Fibroblast of lung (primary cell): Measurements from ENCODE around the gene NCKAP5.

Experiments used
- EZH2 ChIP-seq: IDR thresholded peaks from 2 replicates; pipeline ENCODE4 v1.5.1; 2012; ENCODE audit warnings: low read length, control low read depth, mild to moderate bottlenecking; ENCODE audit errors: missing control alignments
- TF ChIP-seq, protein P1 (sequence below), 2 donors: IDR thresholded peaks in 1 of 2; conservative IDR thresholded peaks in 1 of 2; 1 replicate in 1 of 2; 2 replicates in 1 of 2; pipeline ENCODE4 v1.5.1; 2011 to 2012; ENCODE audit warnings: low read length in 2 of 2, control low read depth in 1 of 2, inconsistent platforms in 1 of 2, low read depth in 1 of 2, mild to moderate bottlenecking in 1 of 2

DNA sequence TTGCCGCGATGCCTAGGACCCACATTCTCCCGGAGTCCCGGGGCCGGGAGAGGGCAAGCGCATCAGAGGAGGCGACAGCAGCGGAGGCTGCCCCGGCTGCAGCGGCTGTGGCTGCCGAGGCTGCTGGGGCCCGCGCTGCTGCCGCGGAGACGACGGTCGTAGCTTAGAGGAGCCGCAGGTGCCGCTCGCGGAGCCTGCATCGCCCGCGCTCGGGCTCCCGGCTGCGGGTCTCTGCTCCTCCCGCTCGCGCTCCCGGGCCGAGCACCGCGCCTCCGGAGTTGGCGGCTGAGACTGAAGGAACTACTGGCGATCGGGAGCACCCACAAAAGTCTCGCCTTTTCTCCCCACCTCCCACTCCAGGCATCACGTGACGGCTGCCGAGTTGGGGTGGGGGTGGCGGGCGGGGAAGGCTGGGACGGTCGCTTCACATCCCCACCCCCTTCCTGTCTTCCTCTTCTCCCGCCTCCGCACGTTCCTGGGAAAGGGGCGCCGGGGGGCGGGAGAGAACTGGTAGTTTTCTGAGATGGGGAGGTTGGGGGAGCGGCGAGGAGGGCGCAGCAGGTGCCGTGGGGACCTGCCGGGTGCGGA lies 898.3 kb downstream of the NCKAP5 start, which contains the start of gene LYPD1:
- TF ChIP-seq, protein P1, sequence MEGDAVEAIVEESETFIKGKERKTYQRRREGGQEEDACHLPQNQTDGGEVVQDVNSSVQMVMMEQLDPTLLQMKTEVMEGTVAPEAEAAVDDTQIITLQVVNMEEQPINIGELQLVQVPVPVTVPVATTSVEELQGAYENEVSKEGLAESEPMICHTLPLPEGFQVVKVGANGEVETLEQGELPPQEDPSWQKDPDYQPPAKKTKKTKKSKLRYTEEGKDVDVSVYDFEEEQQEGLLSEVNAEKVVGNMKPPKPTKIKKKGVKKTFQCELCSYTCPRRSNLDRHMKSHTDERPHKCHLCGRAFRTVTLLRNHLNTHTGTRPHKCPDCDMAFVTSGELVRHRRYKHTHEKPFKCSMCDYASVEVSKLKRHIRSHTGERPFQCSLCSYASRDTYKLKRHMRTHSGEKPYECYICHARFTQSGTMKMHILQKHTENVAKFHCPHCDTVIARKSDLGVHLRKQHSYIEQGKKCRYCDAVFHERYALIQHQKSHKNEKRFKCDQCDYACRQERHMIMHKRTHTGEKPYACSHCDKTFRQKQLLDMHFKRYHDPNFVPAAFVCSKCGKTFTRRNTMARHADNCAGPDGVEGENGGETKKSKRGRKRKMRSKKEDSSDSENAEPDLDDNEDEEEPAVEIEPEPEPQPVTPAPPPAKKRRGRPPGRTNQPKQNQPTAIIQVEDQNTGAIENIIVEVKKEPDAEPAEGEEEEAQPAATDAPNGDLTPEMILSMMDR (conservative IDR thresholded peaks at IDR 0.05 in 1 of 2, IDR thresholded peaks at IDR 0.05 in 1 of 2; ENCODE audit: low read depth in 1 of 2, low read length in 2 of 2), result no peak
- no peak for TF ChIP-seq EZH2
